ENCODE results near the gene ATCAY.
"Not testable (repeated sequence)": the region's sequence is repeated elsewhere in the genome, so short reads cannot be mapped to it uniquely, and the experiment has no call there.

ATCAY gene

DNA sequence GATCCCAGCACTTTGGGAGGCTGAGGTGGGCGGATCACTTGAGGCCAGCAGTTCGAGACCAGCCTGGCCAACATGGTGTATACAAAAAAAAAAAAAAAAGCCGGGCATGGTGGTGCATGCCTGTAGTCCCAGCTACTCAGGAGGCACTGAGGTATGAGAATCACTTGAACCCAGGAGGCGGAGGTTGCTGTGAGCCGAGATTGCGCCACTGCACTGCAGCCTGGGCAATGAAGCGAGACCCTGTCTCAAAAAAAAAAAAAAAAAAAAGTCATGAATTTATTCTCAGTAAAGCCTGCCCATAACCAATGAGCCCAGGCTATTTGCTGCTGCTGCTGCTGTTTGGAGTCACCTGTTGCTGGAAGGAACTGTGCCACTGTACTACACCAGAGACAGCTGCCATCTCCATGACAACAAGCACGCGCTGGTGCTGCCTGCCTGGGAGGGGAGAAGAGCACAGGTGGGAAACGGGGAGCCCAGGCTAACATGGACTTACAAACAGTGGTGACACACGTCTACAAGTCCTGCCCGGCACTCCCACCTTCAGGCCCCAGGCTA is 23.0 kb upstream of the ATCAY start:
- DNase-seq: peak in 1 of 2 donors; percentile 47

DNA sequence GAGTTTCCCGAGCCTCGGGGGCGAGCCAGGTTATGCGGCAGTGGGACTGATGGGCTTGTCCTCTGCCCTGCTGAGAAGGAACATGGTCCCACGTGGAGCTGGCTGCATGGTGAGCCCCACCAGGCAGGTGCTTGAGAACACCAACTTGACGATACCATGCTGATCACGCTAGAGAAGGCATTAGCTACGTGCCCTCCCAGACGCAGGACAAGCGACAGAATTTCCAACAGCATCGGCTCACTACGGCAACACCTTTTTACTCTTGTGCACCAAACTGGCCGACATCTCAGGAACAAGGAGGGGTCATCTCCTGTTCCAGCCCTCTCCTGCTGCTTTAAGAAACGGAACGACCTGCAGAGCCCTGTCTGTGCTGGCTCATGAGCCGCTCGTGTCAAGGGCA is 20.0 kb upstream of the ATCAY start:
- DNase-seq: no peak

DNA sequence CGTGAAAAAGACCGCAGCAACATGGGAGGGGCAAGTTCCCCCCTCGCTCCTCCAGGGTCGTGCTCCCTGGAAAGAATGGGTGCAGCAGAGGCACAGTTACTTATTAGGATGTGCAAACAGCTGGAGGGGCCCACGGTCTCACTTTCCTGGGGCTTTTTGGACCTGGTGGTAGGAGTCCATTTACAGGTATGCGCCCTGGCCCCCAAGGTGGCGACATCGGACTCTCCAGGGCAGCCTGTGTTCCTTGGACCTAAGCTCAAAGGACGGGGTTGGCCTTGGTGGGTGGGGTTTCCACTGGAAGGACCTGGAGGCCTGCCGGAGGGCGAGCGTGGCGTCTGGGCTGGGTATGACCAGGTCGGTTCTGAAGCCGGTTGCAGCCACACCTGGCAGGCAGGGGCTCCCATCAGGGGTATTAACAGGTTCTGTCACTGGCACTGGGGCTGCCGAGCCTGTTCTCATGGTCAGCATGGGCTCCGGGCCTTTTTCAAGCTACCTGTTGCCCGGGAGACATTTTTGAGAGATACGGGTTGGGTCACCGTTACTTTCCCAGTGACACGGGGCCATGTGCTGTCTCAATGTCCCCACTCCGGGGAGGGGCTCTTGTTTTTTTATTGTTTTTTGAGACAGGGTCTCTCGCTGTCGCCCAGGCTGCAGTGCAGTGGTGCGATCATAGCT is 17.5 kb upstream of the ATCAY start:
- no peak for DNase-seq

DNA sequence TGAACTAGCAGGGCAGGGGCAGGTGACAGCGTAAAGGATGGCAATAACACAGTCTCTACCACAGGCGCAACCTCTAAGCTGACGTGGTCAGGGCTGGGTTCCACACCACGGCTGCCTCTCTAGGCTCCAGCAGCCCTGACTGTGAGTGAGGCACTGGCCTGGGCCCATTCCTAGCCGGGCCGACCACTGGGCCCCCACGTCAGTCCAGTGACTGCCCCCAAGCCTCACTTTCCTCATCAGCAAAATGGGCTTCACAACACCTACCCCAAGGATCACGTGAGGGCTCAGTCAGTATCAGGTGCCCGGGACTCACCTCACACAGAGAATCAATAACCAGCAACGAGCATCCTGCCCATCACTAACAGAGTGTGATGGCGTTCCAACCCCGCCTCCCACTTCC is 16.8 kb upstream of the ATCAY start:
- no peak for DNase-seq

DNA sequence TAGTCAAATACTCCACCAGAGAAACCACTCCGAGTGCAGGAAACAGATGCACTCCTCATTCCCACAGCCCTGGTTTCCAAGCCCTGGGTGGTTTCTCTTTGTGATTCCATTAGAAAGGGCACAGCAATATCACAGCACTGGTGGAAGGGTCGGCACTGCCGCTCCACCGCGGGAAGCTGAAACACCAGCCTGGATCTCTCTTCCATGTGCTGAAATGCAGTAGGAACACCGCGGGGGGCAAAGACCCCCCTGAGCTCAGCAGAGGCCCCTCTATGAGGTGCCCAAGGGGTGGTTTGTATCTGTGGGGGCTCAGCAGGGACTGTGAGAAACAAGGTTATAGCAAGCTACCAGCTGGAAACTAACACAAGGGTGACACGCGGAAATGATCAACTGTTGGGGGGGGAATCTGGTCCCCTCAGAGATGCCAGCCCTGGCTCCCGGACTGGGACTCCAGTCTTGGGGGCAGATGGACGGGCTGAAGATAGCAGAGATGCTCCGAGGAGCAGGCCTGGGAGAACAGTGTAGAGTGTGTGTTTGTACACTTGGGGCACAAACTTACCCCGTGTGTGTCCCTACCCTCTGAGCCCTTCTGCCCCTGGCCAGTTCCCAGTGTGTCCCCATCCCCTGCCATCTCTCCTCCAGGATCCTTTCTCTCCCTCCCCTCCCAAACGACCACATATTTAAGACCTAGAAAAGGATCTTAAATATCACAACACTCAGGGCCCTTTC is 13.4 kb upstream of the ATCAY start:
- no peak for DNase-seq

DNA sequence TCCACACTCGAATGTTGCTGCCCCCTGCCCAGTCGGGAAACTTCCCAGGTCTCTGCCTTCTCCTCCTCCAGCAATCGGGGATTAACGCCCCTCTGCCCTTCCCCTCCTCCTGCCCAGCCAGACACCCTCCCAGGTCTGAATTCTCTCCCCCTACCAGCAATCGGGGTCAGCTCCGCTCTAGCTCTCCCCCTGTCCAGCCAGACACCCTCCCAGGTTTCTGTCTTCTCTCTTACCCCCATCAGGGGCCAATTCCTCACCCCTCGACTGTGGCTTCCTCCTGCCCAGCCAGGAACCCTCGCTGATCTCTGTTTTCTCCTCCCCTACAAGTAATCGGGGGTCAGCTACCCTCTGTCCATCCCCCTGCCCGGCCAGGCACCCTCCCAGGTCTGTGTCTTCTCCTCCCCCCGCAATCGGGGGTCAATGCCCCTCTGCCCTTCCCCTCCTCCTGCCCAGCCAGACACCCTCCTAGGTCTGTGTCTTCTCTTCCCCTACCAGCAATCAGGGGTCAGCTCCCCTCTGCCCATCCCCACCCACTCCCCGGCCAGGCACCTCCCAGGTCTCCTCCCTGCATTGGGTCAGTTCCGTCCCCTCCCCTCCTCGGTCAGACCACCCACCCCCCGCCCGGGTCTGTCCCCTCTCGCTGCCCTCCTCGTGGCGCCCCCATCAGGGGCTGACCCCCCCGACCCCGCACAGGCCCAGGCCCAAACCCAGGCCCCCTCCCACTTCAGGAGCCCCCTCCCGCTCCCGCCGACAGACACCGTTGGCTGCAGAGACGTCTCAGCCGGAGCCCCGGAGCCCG is 12.3 kb upstream of the ATCAY start:
- no peak for DNase-seq

DNA sequence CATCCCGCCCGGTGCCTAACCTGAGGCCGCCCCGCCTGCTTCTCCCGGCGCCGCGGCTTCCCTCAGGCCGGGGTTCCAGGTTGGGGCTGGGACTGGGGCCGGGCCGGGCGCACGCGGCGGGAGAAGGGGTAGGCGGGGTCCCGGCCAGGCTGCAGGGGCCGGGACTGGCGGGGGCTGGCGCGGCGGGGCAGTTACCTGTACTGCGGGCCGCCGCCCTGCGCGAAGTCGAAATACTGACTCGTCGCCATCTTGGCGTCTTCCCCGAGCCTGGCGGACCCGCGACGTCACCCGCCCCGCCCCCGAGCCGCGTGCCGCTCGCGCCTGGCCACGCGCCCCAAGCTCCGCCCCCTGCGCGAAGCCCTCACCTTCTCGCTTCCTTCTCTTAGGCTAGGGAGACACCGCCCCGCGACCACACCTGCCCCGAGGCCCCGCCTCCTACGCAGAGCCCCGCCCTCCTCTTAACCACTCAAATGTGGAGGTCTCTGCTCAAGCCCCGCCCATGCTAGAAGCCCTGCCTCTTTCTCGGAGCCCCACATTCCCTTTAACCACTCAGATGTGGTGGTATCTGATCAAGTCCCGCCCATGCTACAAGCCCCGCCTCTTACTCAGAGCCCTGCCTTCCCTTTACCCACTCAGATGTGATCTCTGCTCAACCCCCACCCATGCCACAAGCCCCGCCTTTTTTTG is 11.6 kb upstream of the ATCAY start, which contains the start of gene ZFR2:
TSS of gene ZFR2 (minus strand) at position 269 of the 687 bp plus-strand sequence. CDS start at position 248, 21 bp downstream.
- DNase-seq: peak; percentile 22 to 29

DNA sequence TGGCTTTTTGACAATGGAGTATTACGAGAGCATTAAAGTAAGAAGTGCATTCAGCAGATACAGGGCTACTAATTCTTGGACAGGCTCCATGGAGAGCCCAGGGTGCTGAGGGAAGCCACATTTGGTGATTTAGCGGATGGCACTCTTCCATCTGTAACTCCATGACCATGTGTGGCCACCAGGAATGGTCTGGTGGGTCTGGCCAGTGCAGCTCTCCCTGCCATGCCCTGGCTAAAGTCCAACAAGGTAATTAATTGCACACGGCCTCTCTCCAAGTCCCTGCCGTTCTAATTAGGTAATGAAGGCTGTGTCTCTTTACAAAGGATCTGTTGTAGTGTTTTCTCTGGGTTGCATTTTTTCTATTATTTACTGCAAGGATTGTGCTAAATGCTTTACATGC is 7.3 kb upstream of the ATCAY start:
- DNase-seq: no peak

DNA sequence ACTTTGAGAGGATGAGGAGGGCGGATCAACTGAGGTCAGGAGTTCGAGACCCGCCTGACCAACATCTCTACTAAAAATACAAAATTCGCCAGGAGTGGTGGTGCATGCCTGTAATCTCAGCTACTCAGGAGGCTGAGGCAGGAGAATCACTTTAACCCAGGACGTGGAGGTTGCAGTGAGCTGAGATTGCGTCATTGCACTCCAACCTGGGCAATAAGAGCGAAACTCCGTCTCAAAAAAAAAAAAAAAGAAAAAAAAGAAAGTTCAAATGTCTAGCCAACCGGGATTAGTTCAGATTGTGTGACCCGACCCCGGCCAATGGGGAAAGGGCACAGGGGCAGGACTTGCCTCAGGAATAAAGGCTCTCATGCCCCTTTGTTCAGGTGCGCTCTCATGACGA is 5.8 kb upstream of the ATCAY start:
- DNase-seq: not testable (repeated sequence)

DNA sequence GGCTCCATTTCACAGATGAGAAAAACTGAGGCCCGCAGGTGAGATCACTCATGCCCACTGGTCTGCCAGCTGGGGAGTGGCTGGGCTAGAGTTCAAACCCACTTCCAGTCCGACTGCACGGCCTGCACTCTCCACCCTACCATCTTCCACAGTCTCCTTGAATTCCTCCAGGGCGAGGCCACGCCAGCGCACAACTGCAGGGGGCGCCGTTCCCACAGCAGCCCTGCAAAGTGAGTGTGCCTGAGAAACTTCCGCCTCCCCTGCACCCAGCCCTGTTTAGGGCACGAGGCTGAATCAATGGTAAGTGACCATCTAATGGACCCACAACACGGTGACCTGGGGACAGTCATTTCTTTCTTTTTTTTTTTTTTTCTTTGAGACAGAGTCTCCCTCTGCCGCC is 829 bp upstream of the ATCAY start:
- no peak for DNase-seq

DNA sequence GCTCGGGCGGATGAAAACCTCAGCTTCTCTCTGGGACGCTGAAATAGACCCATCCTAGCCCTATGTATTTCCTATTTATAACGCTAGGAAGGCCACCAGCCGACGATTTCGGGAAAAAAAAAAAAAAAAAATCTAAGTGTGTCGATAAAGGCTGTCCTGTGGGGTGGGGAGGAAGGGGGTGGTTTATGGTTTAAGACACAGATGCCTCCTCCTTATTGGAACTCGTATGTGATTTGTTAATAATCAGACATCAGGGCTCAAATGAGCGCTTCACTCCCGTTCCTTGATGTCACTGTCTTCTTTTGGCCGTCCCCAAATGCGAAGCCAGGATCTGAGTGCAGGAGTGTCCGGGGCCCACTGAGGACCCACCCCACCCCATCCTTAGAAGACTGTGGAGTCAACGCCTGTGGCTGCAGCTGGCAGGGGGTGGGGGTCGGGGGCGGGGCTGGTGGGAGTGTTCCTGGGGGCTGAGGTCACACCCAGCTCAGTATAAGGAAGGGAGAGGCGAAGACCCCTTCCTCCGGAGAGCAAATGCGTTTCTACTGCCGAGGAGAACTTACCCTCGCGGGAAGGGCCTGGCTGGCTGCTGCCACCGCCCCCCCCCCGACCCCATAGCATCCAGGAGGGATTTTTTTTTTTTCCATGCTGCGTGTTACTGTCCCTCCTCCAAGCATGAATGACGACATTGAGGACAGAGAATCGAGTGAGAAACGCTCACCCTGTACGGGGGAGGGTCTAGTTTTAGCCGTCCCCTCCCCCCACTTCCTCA is 971 bp downstream of the ATCAY start:
- DNase-seq: no peak

DNA sequence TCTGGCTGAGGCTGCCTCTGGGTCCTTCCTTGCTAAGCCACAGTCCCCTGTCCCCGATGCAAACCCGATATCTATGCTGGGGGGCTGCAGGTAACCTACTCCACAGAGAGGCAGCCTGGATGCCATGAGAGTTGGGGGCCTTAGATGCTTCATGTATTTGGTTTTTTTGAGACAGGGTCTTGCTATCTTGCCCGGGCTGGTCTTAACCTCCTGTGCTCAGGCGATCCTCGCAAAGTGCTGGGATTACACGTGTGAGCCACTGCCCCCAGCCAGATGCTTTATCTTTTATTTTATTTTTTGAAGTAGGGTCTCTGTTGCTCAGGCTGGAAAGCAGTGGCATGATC is 1.5 kb downstream of the ATCAY start:
- no peak for DNase-seq

DNA sequence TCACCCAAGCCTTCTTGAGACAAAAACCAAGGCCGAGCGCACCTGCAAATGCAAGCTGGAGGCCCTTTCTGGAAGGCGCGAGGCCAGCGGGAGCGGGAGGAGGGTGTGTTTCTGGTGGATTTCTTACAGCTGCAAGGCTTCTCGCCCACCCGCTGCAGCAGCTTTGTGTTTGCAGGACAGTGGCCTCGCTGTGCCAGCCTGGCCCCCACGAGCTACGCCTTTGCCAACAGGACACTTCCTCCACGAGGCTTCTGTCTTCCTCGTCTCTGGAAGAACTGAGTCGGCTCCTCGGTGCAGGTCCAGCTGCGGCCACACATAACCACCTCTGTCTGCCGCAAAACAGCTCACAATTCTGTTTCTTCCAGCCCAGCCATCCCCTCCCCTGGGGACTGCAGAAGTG is 10.1 kb downstream of the ATCAY start:
- DNase-seq: no peak

DNA sequence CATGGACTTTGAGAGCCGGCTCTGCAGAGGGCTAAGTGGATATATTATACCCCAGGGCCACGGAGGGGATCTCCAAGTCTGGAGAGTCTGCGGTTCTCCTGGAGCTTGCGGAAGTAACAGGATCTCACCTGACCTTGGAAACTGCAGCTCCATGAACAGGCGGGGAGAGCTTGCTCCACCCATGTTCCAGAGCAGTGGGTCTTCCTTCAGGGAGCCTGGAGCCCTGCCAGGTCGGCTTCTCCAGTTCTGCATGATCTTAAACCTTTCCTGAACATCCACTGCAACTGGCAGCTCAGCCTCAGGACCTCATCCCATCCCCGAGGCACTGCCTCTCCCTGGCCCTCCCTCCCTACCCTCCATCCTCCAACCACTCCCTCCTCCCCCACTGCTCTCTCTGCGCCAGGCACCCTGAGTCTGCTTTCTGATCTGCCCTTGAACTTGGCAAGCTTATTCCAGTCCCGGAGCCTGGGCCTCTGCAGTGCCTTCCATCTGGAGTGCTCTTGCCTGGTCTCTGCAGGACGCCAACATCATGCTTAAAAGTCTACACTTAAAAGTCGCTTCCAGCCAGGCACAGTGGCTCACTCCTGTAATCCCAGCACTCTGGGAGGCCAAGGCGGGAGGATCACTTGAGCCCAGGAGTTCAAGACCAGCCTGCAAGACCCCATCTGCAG is 13.2 kb downstream of the ATCAY start:
- no peak for DNase-seq

DNA sequence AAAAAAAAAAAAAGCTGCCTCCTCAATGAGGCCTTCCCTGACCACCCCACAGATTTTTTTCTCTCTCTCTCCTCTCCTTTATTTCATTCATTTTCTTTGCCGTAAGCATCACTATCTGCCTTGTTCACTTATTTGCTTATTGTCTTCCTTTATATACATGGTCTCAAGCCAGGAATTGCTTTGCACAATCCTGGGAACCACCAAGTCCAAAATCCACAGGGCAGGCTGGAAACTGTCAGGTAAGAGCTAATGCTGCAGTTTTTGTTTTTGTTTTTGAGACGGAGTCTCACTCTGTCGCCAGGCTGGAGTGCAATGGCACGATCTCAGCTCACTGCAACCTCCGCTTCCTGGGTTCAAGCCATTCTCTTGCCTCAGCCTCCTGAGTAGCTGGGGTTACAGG is 14.5 kb downstream of the ATCAY start:
- not testable (repeated sequence) for DNase-seq

DNA sequence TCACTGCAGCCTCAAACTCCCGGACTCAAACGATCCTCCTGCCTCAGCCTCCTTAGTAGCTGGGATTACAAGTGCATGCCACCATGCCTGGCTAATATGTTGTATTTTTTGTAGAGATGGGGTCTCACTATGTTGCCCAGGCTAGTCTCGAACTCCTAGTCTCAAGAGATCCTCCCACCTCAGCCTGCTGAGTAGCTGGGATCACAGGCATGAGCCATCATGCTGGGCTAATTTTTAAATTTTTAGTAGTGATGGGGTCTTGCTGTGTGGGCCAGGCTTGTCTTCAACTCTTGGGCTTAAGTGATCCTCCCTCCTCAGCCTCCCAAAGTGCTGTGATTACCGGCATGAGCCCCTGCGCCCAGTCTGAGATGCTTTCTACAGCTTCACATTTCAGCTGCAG is 15.3 kb downstream of the ATCAY start:
- DNase-seq: no peak

DNA sequence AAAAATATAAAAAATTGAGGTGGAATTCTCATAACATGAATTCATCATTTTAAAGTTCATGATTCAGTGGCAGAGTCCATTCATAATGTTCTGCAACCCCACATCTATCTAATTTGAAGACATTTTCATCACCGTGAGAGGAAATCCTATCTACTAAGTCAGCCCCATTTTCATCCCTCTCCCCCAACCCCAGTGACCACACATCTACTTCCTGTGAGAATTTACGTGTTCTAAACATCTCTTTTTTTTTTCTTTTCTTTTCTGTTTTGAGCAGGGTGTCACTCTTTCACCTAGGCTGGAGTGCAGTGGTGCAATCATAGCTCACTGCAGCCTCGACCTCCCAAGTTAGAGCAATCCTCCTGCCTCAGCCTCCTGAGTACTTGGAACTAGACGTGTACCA is 17.5 kb downstream of the ATCAY start:
- peak in 1 of 2 donors; percentile 8 for DNase-seq

DNA sequence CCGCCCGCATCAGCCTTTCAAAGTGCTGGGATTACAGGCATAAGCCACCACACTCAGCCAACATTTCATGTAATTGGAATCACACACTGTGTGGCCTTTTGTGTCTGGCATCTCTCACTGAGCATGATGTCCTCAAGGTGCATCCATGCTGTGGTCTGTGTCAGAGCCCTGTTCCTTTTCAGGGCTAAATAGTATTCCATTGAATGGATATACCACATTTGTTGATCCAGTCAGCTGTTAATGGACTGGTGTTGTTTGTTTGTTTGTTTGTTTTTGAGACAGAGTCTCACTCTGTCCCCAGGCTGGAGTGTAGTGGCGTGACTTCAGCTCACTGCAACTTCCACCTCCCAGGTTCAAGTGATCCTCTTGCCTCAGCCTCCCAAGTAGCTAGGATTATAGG is 17.9 kb downstream of the ATCAY start:
- no peak for DNase-seq

DNA sequence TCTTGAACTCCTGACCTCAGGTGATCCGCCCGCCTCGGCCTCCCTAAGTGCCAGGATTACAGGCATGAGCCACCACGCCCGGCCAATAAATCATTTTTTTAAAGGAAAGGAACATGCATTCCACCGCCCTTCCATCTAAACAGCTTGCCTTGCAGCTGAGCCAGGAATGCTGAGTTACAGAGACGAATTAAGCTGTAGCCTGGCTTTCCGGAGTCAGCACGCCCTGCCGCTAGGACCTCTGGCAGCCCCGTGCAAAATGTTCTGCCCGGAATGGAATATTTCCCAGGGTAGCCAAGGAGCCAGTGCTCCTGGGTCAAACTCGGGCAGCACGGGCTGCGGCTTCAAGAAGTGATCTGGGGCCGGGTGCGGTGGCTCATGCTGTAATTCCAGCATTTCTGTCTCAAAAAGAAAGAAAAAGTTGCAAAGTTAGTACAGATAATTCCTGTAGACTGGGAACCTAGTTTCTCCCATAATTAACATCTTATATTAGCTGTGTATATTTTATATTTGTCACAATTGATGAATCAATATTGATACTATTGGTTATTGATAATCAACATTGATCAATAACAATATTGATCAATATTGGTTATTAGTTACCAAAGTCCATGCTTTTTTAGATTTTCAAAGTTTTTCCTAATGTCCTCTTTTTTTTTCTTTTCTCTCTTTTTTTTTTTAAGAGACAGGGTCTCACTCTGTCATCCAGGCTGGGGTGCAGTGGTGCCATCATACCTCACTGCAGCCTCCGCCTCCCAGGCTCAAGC is 19.2 kb downstream of the ATCAY start:
- no peak for DNase-seq

DNA sequence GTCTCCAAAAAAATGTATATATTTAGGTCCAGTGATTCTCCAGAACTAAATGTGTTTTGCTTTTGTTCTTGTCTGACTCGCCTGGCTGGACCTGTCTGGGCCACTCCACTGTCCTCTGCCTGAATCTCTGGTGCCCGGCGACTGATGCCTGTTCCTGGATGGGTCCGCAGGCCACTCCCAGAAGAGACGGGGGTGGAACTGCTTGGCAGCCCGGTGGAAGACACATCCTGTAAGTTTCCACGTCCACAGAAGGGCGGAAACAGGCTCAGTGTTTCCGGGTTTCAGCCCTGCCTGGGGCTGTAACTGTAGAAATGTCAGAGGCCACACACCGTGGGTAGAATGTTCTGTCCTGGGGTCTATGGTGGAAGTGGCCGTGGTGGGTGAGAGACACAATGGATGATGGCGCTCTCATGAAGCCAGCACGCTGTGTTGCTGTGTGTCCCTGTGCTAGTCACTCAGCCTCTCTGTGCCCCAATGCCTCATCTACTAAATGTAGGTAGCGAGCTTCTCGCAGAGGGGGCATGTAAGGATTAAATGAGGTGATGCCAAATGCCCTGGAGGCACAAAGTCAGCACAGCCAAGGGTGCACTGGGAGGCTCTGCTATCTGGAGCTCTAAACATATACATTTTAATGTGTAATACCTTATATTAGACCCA is 22.0 kb downstream of the ATCAY start:
- no peak for DNase-seq

Data from CD4-positive, alpha-beta T cell treated with Interferon alpha-2 for 1 hour (primary cell).